HL-60 (cell line): ENCODE measurements around the gene RPL35A.

ENCODE experiments used
- GABPA ChIP-seq: IDR thresholded peaks from 2 replicates; pipeline ENCODE4 v1.6.1; 2012; ENCODE audit warnings: low read depth
- POLR2AphosphoS5 ChIP-seq: IDR thresholded peaks from 2 replicates; pipeline ENCODE4 v1.6.1; 2012; ENCODE audit warnings: low read depth
- REST ChIP-seq: IDR thresholded peaks from 2 replicates; pipeline ENCODE4 v1.6.1; 2012; ENCODE audit warnings: low read depth; ENCODE audit not compliant: insufficient replicate concordance
- SPI1 ChIP-seq: IDR thresholded peaks from 2 replicates; pipeline ENCODE4 v1.6.1; 2012; ENCODE audit warnings: low read depth, mild to moderate bottlenecking, borderline replicate concordance
- TF ChIP-seq, protein P1 (sequence below): IDR thresholded peaks from one replicate; pipeline ENCODE4 v1.5.1; 2011; ENCODE audit warnings: low read length, control low read depth, inconsistent platforms; ENCODE audit not compliant: insufficient read depth

DNA sequence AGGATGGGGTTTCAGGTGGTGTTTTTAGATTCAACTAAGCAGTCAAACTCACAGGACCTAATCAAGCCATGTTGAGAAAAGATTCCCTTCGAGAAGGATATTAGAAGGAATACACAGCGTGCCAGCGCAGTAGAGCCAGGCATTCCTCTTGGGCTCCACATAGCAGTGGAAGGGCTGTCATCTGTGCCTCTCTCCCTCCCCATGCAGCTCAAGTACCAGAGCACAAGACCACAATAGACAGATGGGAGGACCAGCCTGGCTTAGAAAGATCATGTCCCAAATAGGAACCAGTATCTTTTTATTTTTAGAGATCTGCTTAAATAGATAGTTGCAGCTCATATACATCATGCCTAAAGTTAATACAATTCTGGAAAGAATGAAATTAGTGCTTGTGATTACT is 47.9 kb downstream of the RPL35A start:
- TF ChIP-seq, protein P1, sequence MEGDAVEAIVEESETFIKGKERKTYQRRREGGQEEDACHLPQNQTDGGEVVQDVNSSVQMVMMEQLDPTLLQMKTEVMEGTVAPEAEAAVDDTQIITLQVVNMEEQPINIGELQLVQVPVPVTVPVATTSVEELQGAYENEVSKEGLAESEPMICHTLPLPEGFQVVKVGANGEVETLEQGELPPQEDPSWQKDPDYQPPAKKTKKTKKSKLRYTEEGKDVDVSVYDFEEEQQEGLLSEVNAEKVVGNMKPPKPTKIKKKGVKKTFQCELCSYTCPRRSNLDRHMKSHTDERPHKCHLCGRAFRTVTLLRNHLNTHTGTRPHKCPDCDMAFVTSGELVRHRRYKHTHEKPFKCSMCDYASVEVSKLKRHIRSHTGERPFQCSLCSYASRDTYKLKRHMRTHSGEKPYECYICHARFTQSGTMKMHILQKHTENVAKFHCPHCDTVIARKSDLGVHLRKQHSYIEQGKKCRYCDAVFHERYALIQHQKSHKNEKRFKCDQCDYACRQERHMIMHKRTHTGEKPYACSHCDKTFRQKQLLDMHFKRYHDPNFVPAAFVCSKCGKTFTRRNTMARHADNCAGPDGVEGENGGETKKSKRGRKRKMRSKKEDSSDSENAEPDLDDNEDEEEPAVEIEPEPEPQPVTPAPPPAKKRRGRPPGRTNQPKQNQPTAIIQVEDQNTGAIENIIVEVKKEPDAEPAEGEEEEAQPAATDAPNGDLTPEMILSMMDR: no peak
- TF ChIP-seq POLR2AphosphoS5 (no peak), REST (no peak), GABPA (no peak), SPI1 (no peak)
